ENCODE data around the gene ZSWIM4.
"Not testable (repeated sequence)": the region's sequence is repeated elsewhere in the genome, so short reads cannot be mapped to it uniquely, and the experiment has no call there.

The ZSWIM4 gene

GRCh38 chr19:13844130-13844631 lies 48.9 kb downstream of the ZSWIM4 start:
- H3K4me3 Mint-ChIP-seq = peak overlapping the region; percentile 79 to 97
- no peaks in the 10 kb centered on the region for H3K9me3 Mint-ChIP-seq
- ATAC-seq (no peak), DNase-seq (no peak)
- peaks cover 68% of the 10 kb centered on the region for H3K4me1 Mint-ChIP-seq
- H3K27me3 Mint-ChIP-seq = no peaks in the 10 kb centered on the region
- peak overlapping the region; percentile 83 to 87 for H3K27ac Mint-ChIP-seq

- peaks cover 77% of the 10 kb centered on the region for H3K4me1 Mint-ChIP-seq
- no peaks in the 10 kb centered on the region for H3K9me3 Mint-ChIP-seq
Observed at GRCh38 chr19:13846557-13847406, 51.5 kb downstream of the ZSWIM4 start.

GRCh38 chr19:13847407-13848339 lies 52.4 kb downstream of the ZSWIM4 start:
- Mint-ChIP-seq H3K27ac (peak overlapping the region; percentile 99 to 100), H3K4me3 (peak overlapping the region; percentile 83 to 91), H3K4me1 (peaks cover 77% of the 10 kb centered on the region), H3K27me3 (no peaks in the 10 kb centered on the region), H3K9me3 (no peaks in the 10 kb centered on the region)
- ATAC-seq (peak; percentile 36), DNase-seq (peak; percentile 80 to 89)

More at GRCh38 chr19:13846557-13847406, 51.5 kb downstream of the ZSWIM4 start:
- Mint-ChIP-seq H3K4me3 (peak overlapping the region; percentile 83 to 91), H3K27me3 (no peaks in the 10 kb centered on the region), H3K27ac (peak overlapping the region; percentile 99 to 100)
- ATAC-seq = peak; percentile 86
- DNase-seq = peak; percentile 97 to 100

- peak overlapping the region in 1 of 2 donors; percentile 65 for H3K27ac Mint-ChIP-seq
- ATAC-seq = no peak
- H3K4me3 Mint-ChIP-seq = peak overlapping the region in 1 of 2 donors; percentile 83
- no peaks in the 10 kb centered on the region for H3K27me3 Mint-ChIP-seq
- no peak for DNase-seq
- H3K4me1 Mint-ChIP-seq = peaks cover 71% of the 10 kb centered on the region
- H3K9me3 Mint-ChIP-seq = no peaks in the 10 kb centered on the region
Observed at GRCh38 chr19:13848340-13848677, 53.1 kb downstream of the ZSWIM4 start.

GRCh38 chr19:13848798-13849676 lies 53.8 kb downstream of the ZSWIM4 start:
- peaks cover 64% of the 10 kb centered on the region for H3K4me1 Mint-ChIP-seq
- DNase-seq (no peak), ATAC-seq (no peak)
- H3K27ac Mint-ChIP-seq = peak overlapping the region; percentile 55 to 61
- no peaks in the 10 kb centered on the region for H3K9me3 Mint-ChIP-seq
- H3K4me3 Mint-ChIP-seq = peak overlapping the region; percentile 6 to 30
- H3K27me3 Mint-ChIP-seq = no peaks in the 10 kb centered on the region

- Mint-ChIP-seq H3K9me3 (no peaks in the 10 kb centered on the region), H3K4me3 (peak overlapping the region; percentile 69 to 81), H3K4me1 (peaks cover 52% of the 10 kb centered on the region), H3K27me3 (no peaks in the 10 kb centered on the region), H3K27ac (peak overlapping the region; percentile 80 to 89)
- ATAC-seq (no peak), DNase-seq (peak; percentile 71)
Observed at GRCh38 chr19:13849991-13850909, 55.0 kb downstream of the ZSWIM4 start.

- Mint-ChIP-seq H3K4me1 (peaks cover 43% of the 10 kb centered on the region), H3K27me3 (no peaks in the 10 kb centered on the region), H3K9me3 (no peaks in the 10 kb centered on the region), H3K4me3 (peak overlapping the region; percentile 35 to 60), H3K27ac (peak overlapping the region; percentile 80 to 89)
- ATAC-seq (no peak), DNase-seq (peak in 1 of 2 donors; percentile 43)
Observed at GRCh38 chr19:13850910-13851733, 55.9 kb downstream of the ZSWIM4 start.

GRCh38 chr19:13851734-13852114 lies 56.5 kb downstream of the ZSWIM4 start:
- not testable (repeated sequence) for H3K27me3 Mint-ChIP-seq, DNase-seq, ATAC-seq, H3K4me3 Mint-ChIP-seq, H3K27ac Mint-ChIP-seq, H3K9me3 Mint-ChIP-seq
- H3K4me1 Mint-ChIP-seq = peaks cover 37% of the 10 kb centered on the region

GRCh38 chr19:13852171-13852707 lies 57.0 kb downstream of the ZSWIM4 start:
- ATAC-seq, H3K4me3 Mint-ChIP-seq, DNase-seq, H3K27me3 Mint-ChIP-seq, H3K9me3 Mint-ChIP-seq, H3K27ac Mint-ChIP-seq: not testable (repeated sequence)
- peaks cover 34% of the 10 kb centered on the region for H3K4me1 Mint-ChIP-seq

- no peak overlapping the region for H3K4me3 Mint-ChIP-seq
- H3K27me3 Mint-ChIP-seq = no peaks in the 10 kb centered on the region
- no peak for ATAC-seq
- H3K4me1 Mint-ChIP-seq = peaks cover 23% of the 10 kb centered on the region
- peak overlapping the region in 1 of 2 donors; percentile 7 for H3K27ac Mint-ChIP-seq
- no peak for DNase-seq
- H3K9me3 Mint-ChIP-seq = no peaks in the 10 kb centered on the region
Observed at GRCh38 chr19:13856497-13856896, 61.3 kb downstream of the ZSWIM4 start.

- ATAC-seq (no peak), DNase-seq (no peak)
- Mint-ChIP-seq H3K4me3 (no peak overlapping the region), H3K27me3 (peaks cover 20% of the 10 kb centered on the region), H3K27ac (no peak overlapping the region), H3K4me1 (peaks cover 50% of the 10 kb centered on the region), H3K9me3 (no peaks in the 10 kb centered on the region)
Observed at GRCh38 chr19:13859361-13859880, 64.2 kb downstream of the ZSWIM4 start.

GRCh38 chr19:13860679-13861391 lies 65.6 kb downstream of the ZSWIM4 start:
- H3K4me3 Mint-ChIP-seq = peak overlapping the region; percentile 98 to 100

More at GRCh38 chr19:13860679-13861391, 65.6 kb downstream of the ZSWIM4 start:
- Mint-ChIP-seq H3K4me1 (peaks cover 55% of the 10 kb centered on the region), H3K27me3 (peaks cover 25% of the 10 kb centered on the region), H3K27ac (peak overlapping the region; percentile 97 to 99), H3K9me3 (no peaks in the 10 kb centered on the region)
- DNase-seq (no peak), ATAC-seq (no peak)
